ENCODE data around the gene MARCHF2.
A peak's percentile ranks its signal among the peaks of the same experiment; 100 is the strongest.
"Not testable (repeated sequence)": the region's sequence is repeated elsewhere in the genome, so short reads cannot be mapped to it uniquely, and the experiment has no call there.

The MARCHF2 gene

GRCh38 chr19:8410718-8411117 is 2.4 kb upstream of the MARCHF2 start:
- DNase-seq (ENCODE audit: low spot score) = not testable (repeated sequence)

DNA sequence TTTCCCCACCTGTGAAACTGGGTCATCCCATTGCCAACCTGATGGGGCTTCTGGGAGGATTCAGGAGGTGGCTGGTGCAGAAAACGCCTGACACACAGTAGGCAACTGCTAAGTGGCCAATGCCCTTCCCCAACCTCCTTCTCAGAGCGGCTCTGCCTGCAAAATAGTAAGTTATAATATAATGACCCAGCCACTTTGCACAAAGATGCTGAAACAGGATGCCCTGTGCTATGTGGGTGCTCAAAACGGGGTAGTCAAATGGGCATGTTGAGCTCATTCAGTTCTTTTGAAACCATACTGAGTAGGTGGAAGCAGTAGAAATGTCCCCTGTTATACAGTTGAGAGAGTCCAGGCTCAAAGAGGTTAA is 507 bp downstream of the MARCHF2 start:
- no peak for DNase-seq (ENCODE audit: low spot score)

DNA sequence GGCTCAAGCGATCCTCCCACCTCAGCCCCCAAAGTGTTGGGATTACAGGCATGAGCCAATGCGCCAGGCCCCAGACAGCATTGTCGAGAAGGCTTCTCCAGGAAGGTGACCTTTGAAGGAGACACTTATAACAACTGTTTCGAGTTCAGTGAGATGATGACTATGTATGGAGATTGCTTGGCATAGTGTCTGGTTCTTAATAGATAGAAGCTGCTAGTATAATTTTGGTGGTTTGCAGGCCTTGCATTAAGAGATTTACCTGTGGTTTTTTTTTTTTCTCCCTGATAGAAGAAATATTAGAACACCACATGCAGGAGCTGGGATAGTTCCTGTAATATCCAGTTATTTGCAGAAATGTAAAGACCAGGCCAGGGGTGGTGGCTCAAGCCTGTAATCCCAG is 3.7 kb downstream of the MARCHF2 start:
- no peak for DNase-seq (ENCODE audit: low spot score)

GRCh38 chr19:8421484-8422461 is 8.7 kb downstream of the MARCHF2 start:
- no peak for DNase-seq (ENCODE audit: low spot score)

- DNase-seq (ENCODE audit: low spot score) = no peak
Observed at GRCh38 chr19:8423817-8424223, 10.7 kb downstream of the MARCHF2 start.

DNA sequence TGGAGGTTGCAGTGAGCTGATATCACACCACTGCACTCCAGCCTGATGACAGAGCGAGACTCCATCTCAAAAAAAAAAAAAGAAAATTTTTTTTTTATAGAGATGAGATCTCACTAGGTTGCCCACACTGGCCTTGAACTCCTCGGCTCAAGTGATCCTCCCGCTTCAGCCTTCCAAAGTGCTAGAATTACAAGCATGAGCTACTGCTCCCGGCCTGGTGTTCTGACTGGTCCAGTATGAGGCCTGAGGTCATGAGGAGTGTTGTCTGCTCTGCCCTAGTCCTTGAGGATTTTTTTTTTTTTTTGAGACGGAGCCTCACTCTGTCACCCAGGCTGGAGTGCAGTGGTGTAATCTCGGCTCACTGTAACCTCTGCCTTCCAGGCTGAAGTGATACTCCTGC is 12.2 kb downstream of the MARCHF2 start:
- DNase-seq (ENCODE audit: low spot score) = not testable (repeated sequence)

DNA sequence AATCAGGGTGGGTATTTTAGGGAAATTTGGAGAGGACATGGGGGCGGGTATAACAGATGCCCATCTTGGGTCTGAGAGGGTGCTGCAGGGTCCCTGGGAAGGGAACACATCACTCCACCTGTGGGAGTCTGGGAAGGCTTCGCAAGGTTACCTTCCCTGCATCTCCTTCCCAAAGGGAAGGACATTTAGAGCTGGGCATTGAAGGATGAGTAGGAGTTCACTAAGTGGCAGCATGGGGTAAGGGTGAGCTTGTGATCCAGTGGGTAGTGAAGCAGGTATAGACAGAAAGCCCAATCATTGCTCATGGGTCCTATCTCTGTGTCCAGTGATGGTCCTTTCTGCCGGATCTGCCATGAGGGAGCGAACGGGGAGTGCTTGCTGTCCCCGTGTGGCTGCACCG is 13.2 kb downstream of the MARCHF2 start:
- no peak for DNase-seq (ENCODE audit: low spot score)

- DNase-seq (ENCODE audit: low spot score) = no peak
Observed at GRCh38 chr19:8429044-8429443, 15.9 kb downstream of the MARCHF2 start.

DNA sequence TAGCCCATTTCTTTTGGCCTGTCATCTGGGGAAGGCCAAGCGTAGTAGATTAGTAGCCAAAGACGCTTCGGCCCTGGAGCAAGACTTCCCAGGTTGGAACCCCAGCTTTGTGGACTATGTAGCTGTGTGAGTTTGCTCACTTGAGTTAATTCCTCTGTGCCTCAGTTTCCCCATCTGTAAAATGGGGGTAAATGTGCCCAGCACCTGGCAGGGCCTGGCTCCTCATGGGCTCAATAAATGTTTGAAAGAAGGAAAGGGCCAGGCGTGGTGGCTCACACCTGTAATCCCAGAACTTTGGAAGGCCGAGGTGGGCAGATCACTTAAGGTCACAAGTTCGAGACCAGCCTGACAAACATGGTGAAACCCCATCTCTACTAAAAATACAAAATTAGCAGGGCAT is 16.7 kb downstream of the MARCHF2 start:
- DNase-seq (ENCODE audit: low spot score) = no peak

DNA sequence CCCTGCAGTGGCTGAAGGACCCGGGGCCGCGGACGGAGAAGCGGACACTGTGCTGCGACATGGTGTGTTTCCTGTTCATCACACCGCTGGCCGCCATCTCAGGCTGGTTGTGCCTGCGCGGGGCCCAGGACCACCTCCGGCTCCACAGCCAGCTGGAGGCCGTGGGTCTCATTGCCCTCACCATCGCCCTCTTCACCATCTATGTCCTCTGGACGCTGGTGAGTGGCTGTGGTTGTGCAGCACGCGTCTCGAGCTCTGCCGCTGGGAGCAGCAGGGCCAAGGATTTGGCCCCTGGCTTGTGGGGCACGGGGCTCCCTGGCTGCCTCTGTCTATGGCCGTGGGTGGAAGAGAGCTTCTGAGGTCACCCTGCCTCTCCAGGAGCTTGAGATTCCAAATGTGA is 17.5 kb downstream of the MARCHF2 start:
- DNase-seq (ENCODE audit: low spot score) = no peak

DNA sequence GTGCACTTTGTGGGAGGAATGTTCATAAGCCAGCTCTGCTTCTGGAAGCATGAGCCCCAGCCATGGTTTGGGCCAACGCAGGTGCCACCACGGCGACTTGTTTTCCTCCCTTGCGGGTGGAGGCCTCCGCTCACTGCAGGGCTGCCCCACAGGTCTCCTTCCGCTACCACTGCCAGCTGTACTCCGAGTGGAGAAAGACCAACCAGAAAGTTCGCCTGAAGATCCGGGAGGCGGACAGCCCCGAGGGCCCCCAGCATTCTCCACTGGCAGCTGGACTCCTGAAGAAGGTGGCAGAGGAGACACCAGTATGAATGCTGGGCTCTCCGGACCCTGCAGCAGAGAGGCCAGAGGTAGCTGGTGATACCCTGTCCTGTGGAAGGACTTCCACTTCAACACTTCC is 25.1 kb downstream of the MARCHF2 start:
- DNase-seq (ENCODE audit: low spot score) = no peak

DNA sequence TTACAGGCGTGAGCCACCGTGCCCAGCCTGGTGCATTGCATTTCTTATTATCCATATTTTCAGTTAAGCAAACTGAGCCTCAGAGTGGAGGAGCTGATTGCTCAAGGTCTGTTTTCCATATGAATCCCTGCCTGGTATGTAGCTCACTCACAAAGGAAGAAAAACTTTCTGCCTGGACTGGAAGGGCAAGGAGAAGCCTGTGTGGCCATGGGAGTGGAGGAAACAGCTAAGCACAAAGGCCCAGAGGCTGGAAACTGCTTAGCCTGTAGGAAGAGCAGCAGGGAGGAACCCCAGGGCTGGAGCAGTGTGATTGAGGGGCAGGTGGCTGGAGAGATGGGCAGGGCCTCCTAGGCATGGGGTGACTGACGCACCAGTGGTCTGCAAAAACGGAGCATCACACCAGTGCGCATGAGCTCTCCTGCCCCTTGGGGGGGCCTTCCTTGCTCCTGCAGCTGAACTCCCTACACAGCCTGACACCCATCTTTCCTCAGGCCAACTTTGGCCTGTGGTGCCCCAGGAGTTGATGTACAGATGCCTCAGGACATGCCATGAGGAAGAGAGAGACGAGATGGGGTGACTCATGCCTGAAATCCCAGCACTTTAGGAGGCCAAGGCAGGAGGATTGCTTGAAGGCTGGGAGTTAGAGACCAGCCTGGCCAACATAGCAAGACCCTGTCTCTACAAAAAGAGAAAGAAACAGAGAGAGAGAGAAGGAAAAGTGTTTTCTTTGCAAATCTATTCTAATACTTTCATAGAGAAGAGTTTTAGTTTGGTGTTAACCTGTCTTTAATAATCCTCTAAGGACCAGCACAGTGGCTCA is 28.8 kb downstream of the MARCHF2 start:
- no peak for DNase-seq (ENCODE audit: low spot score)

GRCh38 chr19:8444140-8444676 is 31.1 kb downstream of the MARCHF2 start:
- DNase-seq (ENCODE audit: low spot score) = not testable (repeated sequence)

GRCh38 chr19:8444677-8445487 is 31.8 kb downstream of the MARCHF2 start, which contains the start of gene HNRNPM:
Gene HNRNPM (plus strand): TSS chr19:8444975. CDS start chr19:8444999, 24 bp downstream.
- DNase-seq (ENCODE audit: low spot score) = peak; percentile 100

GRCh38 chr19:8445488-8446001 is 32.4 kb downstream of the MARCHF2 start:
- peak; percentile 13 for DNase-seq (ENCODE audit: low spot score)

DNA sequence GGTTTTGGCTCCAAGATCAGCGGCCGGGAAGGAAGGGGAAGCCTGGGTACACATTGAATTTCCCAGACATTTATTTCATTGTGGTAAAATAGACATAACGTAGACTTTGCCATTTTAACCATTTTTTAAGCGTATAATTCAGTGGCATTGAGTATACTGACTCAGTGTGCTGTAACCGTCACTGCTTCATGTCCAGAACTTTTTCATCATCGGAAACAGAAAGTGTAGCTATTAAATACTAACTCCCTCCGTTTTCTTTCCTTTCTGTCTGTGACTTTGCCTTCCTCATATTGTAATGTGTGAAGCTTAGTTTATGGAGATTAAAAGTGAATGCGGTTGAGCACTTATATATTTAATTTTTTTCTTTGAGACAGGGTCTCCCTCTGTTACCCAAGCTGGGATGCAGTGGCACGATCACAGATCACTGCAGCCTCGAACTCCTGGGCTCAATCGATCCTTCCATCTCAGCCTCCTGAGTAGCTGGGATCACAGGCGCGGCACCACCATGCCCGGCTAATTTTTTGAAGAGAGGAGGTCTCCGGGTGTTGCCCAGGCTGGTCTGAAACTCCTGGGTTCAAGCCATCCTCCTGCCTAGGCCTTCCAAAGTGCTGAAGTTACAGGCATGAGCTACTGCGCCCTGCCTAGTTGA is 33.1 kb downstream of the MARCHF2 start:
- no peak for DNase-seq (ENCODE audit: low spot score)

DNA sequence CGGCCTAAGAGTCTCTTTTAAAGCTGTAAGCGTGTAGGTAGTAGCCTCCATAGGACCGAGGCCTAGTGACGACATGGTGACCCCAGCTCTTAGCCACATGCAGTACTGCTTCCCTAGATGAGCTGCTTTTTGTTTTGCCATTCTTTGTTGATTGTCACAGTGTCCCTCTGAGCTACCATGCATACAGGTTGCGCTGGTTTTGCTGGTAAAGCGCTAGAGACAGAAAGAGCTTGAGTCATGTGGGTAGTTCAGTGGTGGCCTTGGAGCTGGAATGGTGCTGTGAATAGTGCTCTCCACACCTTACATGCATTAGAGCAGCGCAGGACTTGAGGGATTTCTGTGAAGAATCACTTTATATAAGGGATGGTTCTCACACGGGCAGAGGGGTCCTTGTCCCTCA is 36.7 kb downstream of the MARCHF2 start:
- no peak for DNase-seq (ENCODE audit: low spot score)

- no peak for DNase-seq (ENCODE audit: low spot score)
Observed at GRCh38 chr19:8451377-8451776, 38.3 kb downstream of the MARCHF2 start.

GRCh38 chr19:8451885-8452284 is 38.8 kb downstream of the MARCHF2 start:
- DNase-seq (ENCODE audit: low spot score) = peak; percentile 33

DNA sequence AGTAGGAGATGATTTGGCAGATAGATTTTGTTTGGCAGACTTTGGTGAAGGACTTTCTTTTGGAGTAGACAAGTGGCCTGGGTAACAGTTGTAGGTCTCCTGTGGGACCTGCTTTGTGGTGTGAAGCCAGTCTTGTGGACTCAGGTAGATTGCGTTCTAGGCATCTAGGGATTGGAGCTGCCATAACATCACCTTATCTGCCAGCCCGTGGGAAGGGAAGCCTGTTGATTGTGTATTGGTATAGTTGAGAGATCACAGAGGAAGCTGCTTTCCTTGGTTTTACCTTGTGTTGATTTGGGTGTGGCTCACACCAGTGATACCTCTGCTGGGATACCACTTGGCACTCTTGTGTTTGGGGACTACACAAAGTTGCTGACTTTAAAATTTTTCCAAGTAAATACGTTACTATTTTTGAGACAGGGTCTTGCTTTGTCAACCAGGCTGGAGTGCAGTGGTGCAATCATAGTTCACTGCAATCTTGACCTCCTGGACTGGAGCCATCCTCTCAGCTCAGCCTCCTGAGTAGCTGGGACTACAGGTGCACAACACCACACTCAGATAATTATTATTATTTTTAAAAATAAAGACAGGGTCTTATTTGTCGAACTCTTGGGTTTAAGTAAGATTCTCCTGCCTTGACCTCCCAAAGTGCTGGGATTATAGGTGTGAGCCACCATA is 39.5 kb downstream of the MARCHF2 start:
- DNase-seq (ENCODE audit: low spot score) = no peak
